Keratinocyte (primary cell): ENCODE data around the gene BRD8.

Source experiments
- CTCF ChIP-seq, 3 experiments: IDR thresholded peaks in 1 of 3; conservative IDR thresholded peaks in 1 of 3; optimal IDR thresholded peaks in 1 of 3; 2 replicates in 2 of 3; 3 replicates in 1 of 3; pipeline versions ENCODE3 to v1.5.1; 2011; ENCODE audit warnings: low read length in 3 of 3, mild to moderate bottlenecking in 3 of 3, moderate library complexity in 2 of 3, control low read depth in 1 of 3, inconsistent platforms in 1 of 3; ENCODE audit not compliant: insufficient read depth in 2 of 3; ENCODE audit errors: extremely low read depth in 1 of 3
- EZH2 ChIP-seq: IDR thresholded peaks from one replicate; pipeline ENCODE4 v1.6.1; 2012; ENCODE audit warnings: inconsistent platforms, mild to moderate bottlenecking, low read length, moderate library complexity

DNA sequence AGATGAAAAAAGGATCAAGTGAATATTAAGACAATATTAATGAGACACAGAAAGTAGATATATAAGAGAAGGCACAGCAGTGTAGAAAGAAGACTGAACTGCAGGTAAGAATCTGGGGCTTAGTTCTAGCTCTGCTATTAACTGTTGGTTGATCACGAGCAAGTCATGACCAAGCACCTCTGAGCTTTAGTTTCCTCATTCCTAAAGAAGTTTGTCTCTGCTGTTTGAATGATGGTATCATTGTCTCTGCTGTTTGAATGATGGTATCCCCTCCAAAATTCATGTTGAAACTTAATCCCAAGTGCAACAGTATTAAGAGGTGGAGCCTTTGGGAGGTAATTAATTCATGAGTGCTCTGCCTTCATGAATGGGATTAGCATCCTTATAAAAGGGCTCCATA, 36.7 kb downstream of the BRD8 start:
- TF ChIP-seq CTCF (optimal IDR thresholded peaks at IDR 0.05 in 1 of 3, IDR thresholded peaks at IDR 0.05 in 1 of 3, conservative IDR thresholded peaks at IDR 0.05 in 1 of 3; ENCODE audit: extremely low read depth in 1 of 3, insufficient read depth in 2 of 3, low read length in 3 of 3) (no peak), EZH2 (no peak)
